HEK293 (cell line): ENCODE results near the gene SDF2L1.

ENCODE experiments used
- CTCF ChIA-PET: fragments of 350-600 bp; formaldehyde crosslinking; extraction: SDS; loops from one replicate; lab custom pipeline; 2021; ENCODE audit warnings: antibody characterized with exemption; lab: Yijun Ruan, JAX
- POLR2A ChIA-PET: fragments of 300-600 bp; formaldehyde crosslinking; extraction: SDS; loops from one replicate; lab custom pipeline; 2020; ENCODE audit warnings: antibody characterized with exemption, inconsistent platforms; lab: Yijun Ruan, JAX
- H3K27ac ChIP-seq: fragments of 200-500 bp; sonication (Bioruptor generic); 2 replicates; pipeline ENCODE4 v1.5.1; 2014; ENCODE audit warnings: low read depth, low read length, control low read depth, inconsistent platforms; ENCODE audit errors: extremely low read depth
- H3K36me3 ChIP-seq, 2 experiments: fragments of 200-500 bp in 1 of 2; sonication (Bioruptor generic) in 1 of 2; 1 replicate in 1 of 2; 2 replicates in 1 of 2; pipeline ENCODE4 v1.5.1; 2014 to 2017; ENCODE audit warnings: inconsistent platforms in 2 of 2, low read length in 2 of 2; ENCODE audit not compliant: control insufficient read depth in 2 of 2, insufficient read depth in 1 of 2
- H3K4me1 ChIP-seq: fragments of 200-500 bp; sonication (Bioruptor generic); 2 replicates; pipeline ENCODE4 v1.5.1; 2014; ENCODE audit warnings: mild to moderate bottlenecking, low read length, inconsistent platforms; ENCODE audit not compliant: control insufficient read depth, insufficient read depth
- H3K4me3 ChIP-seq: 2 replicates; pipeline ENCODE4 v1.5.1; 2011; ENCODE audit warnings: low read depth, mild to moderate bottlenecking, control low read depth, low read length, moderate library complexity
- H3K9me3 ChIP-seq: fragments of 200-500 bp; sonication (Bioruptor generic); 2 replicates; pipeline ENCODE4 v1.5.1; 2014; ENCODE audit warnings: low read depth, low read length, inconsistent platforms; ENCODE audit not compliant: control insufficient read depth, insufficient read depth
- HIC1 ChIP-seq: fragments of 450-650 bp; formaldehyde crosslinking; IDR thresholded peaks from 2 replicates; pipeline ENCODE4 v1.5.1; 2016; ENCODE audit warnings: missing biosample characterization, missing genetic modification characterization
- HOXD13 ChIP-seq: sonication (generic); formaldehyde crosslinking; IDR thresholded peaks from 2 replicates; pipeline ENCODE4 v1.8.0; 2022; ENCODE audit warnings: missing genetic modification reagents, borderline replicate concordance
- IKZF3 ChIP-seq: fragments of 450-650 bp; IDR thresholded peaks from 2 replicates; pipeline ENCODE4 v1.5.0; 2018; ENCODE audit warnings: missing biosample characterization, mild to moderate bottlenecking, missing genetic modification characterization, moderate library complexity
- RBAK ChIP-seq: fragments of 450-650 bp; formaldehyde crosslinking; IDR thresholded peaks from 2 replicates; pipeline ENCODE4 v1.5.1; 2016; ENCODE audit warnings: missing biosample characterization, missing genetic modification characterization
- ZBTB26 ChIP-seq: fragments of 450-650 bp; formaldehyde crosslinking; optimal IDR thresholded peaks from 2 replicates; pipeline ENCODE3; 2016; ENCODE audit warnings: missing biosample characterization, mild to moderate bottlenecking, missing genetic modification characterization
- ZEB2 ChIP-seq: fragments of 450-650 bp; formaldehyde crosslinking; IDR thresholded peaks from 2 replicates; pipeline ENCODE4 v1.5.1; 2016; ENCODE audit warnings: missing biosample characterization, missing genetic modification characterization
- ZNF146 ChIP-seq: fragments of 450-650 bp; formaldehyde crosslinking; IDR thresholded peaks from 2 replicates; pipeline ENCODE4 v1.5.1; 2016; ENCODE audit warnings: missing biosample characterization, missing genetic modification characterization
- ZNF2 ChIP-seq: fragments of 450-650 bp; formaldehyde crosslinking; IDR thresholded peaks from 2 replicates; pipeline ENCODE4 v1.5.1; 2016; ENCODE audit warnings: missing biosample characterization, missing genetic modification characterization
- ZNF248 ChIP-seq: fragments of 450-650 bp; formaldehyde crosslinking; IDR thresholded peaks from 2 replicates; pipeline ENCODE4 v1.5.1; 2017; ENCODE audit warnings: missing biosample characterization, missing genetic modification characterization
- ZNF596 ChIP-seq: fragments of 450-650 bp; IDR thresholded peaks from 2 replicates; pipeline ENCODE4 v1.5.0; 2018; ENCODE audit warnings: missing biosample characterization, mild to moderate bottlenecking, missing genetic modification characterization, moderate library complexity
- ZNF704 ChIP-seq: fragments of 450-650 bp; formaldehyde crosslinking; IDR thresholded peaks from 2 replicates; pipeline ENCODE4 v1.5.1; 2016; ENCODE audit warnings: missing biosample characterization, missing genetic modification characterization
- ZNF830 ChIP-seq: fragments of 450-650 bp; IDR thresholded peaks from 2 replicates; pipeline ENCODE4 v1.5.0; 2018; ENCODE audit warnings: missing biosample characterization, missing genetic modification characterization, low read depth, mild to moderate bottlenecking, moderate library complexity
- ZSCAN18 ChIP-seq: fragments of 450-650 bp; formaldehyde crosslinking; IDR thresholded peaks from 2 replicates; pipeline ENCODE4 v1.5.1; 2016; ENCODE audit warnings: missing biosample characterization, missing genetic modification characterization
- ZXDB ChIP-seq: fragments of 450-650 bp; formaldehyde crosslinking; IDR thresholded peaks from 2 replicates; pipeline ENCODE4 v1.5.1; 2016; ENCODE audit warnings: missing biosample characterization, missing genetic modification characterization

SDF2L1 gene

GRCh38 chr22:21661991-21662390 lies 19.9 kb downstream of the SDF2L1 start:
- ChIA-PET POLR2A (no interaction called here), CTCF (no interaction called here)
- TF ChIP-seq ZNF146 (tag by site-specific recombination) (peak; percentile 76), ZEB2 (no peak)
- H3K36me3 ChIP-seq, result no peaks in the 10 kb centered on the region
- H3K27ac ChIP-seq, result no peak overlapping the region
- no peaks in the 10 kb centered on the region for H3K4me1 ChIP-seq
- no peaks in the 10 kb centered on the region for H3K9me3 ChIP-seq
- H3K4me3 ChIP-seq, result no peak overlapping the region

GRCh38 chr22:21663738-21664137 lies 21.6 kb downstream of the SDF2L1 start:
- no peaks in the 10 kb centered on the region for H3K9me3 ChIP-seq
- CTCF ChIA-PET, result interaction anchor here (0.7 kb wide), 1 partner anchor 693 kb away, joined by 5 read pairs; no protein-coding TSS in a partner anchor
- no peak overlapping the region for H3K4me3 ChIP-seq
- H3K27ac ChIP-seq, result no peak overlapping the region
- TF ChIP-seq IKZF3 (tag by site-specific recombination) (no peak), ZBTB26 (tag by site-specific recombination) (no peak), ZNF704 (no peak), ZNF830 (tag by site-specific recombination) (no peak), ZXDB (no peak), HIC1 (tag by site-specific recombination) (no peak)
- no peaks in the 10 kb centered on the region for H3K36me3 ChIP-seq
- POLR2A ChIA-PET, result no interaction called here
- H3K4me1 ChIP-seq, result no peaks in the 10 kb centered on the region

GRCh38 chr22:21665047-21665851 lies 23.1 kb downstream of the SDF2L1 start:
- CTCF ChIA-PET, result interaction anchor here (1.4 kb wide), 1 partner anchor 19 kb away, joined by 5 read pairs; no protein-coding TSS in a partner anchor

More at GRCh38 chr22:21665047-21665851, 23.1 kb downstream of the SDF2L1 start:
- POLR2A ChIA-PET, result interaction anchor here (0.6 to 2.2 kb wide), 8 partner anchors 7 to 176 kb away, joined by 3 to 13 read pairs (median 4); no protein-coding TSS in a partner anchor
- H3K4me3 ChIP-seq, result peak overlapping the region; percentile 75
- peaks cover 0 to 5% of the 10 kb centered on the region in 2 experiments; a peak in 1 of 3 replicates for H3K36me3 ChIP-seq
- no peak for TF ChIP-seq ZSCAN18 (tag by site-specific recombination)
- no peak for TF ChIP-seq ZNF2 (tag by site-specific recombination)
- peak; percentile 89 for TF ChIP-seq ZNF596 (tag by site-specific recombination)
- no peak; the same call in 1 of the 2 replicates for TF ChIP-seq HOXD13 (CRISPR knock-in tag)
- no peak for TF ChIP-seq ZNF248 (tag by site-specific recombination)
- TF ChIP-seq ZEB2, result no peak
- no peak for TF ChIP-seq RBAK
- no peaks in the 10 kb centered on the region for H3K9me3 ChIP-seq
- no peak overlapping the region for H3K27ac ChIP-seq
- H3K4me1 ChIP-seq, result no peaks in the 10 kb centered on the region
